Measurements from ENCODE around the gene KLHL29. TPM values are rescaled to one million over a fixed set of nuclear protein-coding genes. Genes with fewer than 3 reads are reported as not detected.

Gene KLHL29
- total RNA-seq, 2 donors from 2014 or later = 1.0 to 2.4 TPM

DNA sequence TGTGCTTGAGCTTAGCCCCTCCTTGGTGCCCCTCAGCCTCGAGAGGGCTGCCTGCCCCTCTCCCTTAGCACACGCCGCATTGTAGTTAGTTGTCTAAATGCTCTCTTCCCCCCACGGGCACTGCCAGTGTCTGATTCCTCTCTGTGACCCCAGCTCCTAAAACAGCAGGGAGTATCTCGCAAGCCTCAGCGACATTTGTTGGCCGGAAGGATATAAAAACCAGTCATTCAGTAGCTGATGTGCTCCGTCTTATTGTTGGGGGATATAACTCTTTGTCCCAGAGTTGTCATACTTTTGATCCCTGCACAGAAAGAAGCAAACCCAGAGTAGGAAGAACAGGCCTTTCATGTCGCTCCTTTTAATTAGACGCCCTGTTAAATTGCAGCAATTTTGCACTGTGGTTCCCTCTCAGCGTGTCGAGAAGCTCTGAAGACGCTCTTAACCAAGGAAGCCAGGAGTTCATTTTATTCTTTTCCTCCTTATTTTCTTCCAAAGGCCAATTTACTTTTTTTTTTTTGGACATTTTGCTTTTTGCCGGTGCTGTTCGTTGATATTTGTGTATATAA lies 201.8 kb downstream of the KLHL29 start:
- Histone ChIP-seq H3K27ac (ENCODE audit: low read depth, low read length) (peak overlapping the region; percentile 75), H3K27me3 (ENCODE audit: control insufficient read depth, insufficient read depth, low read length, poor library complexity, severe bottlenecking) (no peaks in the 10 kb centered on the region), H3K9ac (ENCODE audit: extremely low read depth, low read length, poor library complexity, severe bottlenecking) (no peak overlapping the region), H3K4me1 (ENCODE audit: control insufficient read depth, insufficient read depth, low read length) (no peaks in the 10 kb centered on the region), H3K4me3 (ENCODE audit: low read length) (no peak overlapping the region), H3K9me3 (ENCODE audit: control insufficient read depth, low read length) (no peaks in the 10 kb centered on the region), H3K36me3 (ENCODE audit: control insufficient read depth, insufficient read depth, low read length) (no peaks in the 10 kb centered on the region)
- Mint-ChIP-seq H3K4me3 (no peak overlapping the region), H3K9me3 (no peaks in the 10 kb centered on the region), H3K27ac (no peak overlapping the region), H3K27me3 (ENCODE audit: insufficient read depth) (no peaks in the 10 kb centered on the region), H3K36me3 (ENCODE audit: low read depth) (no peaks in the 10 kb centered on the region), H3K4me1 (peaks cover 9% of the 10 kb centered on the region)
- TF ChIP-seq, protein P1, sequence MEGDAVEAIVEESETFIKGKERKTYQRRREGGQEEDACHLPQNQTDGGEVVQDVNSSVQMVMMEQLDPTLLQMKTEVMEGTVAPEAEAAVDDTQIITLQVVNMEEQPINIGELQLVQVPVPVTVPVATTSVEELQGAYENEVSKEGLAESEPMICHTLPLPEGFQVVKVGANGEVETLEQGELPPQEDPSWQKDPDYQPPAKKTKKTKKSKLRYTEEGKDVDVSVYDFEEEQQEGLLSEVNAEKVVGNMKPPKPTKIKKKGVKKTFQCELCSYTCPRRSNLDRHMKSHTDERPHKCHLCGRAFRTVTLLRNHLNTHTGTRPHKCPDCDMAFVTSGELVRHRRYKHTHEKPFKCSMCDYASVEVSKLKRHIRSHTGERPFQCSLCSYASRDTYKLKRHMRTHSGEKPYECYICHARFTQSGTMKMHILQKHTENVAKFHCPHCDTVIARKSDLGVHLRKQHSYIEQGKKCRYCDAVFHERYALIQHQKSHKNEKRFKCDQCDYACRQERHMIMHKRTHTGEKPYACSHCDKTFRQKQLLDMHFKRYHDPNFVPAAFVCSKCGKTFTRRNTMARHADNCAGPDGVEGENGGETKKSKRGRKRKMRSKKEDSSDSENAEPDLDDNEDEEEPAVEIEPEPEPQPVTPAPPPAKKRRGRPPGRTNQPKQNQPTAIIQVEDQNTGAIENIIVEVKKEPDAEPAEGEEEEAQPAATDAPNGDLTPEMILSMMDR (conservative IDR thresholded peaks at IDR 0.05) = no peak
- 80 to 87% methylated on average over 10 to 15 of the region's 15 CpGs for WGBS, 2 experiments (ENCODE audit: insufficient coverage in 1 of 2, insufficient read length in 1 of 2)
- no peak for DNase-seq

DNA sequence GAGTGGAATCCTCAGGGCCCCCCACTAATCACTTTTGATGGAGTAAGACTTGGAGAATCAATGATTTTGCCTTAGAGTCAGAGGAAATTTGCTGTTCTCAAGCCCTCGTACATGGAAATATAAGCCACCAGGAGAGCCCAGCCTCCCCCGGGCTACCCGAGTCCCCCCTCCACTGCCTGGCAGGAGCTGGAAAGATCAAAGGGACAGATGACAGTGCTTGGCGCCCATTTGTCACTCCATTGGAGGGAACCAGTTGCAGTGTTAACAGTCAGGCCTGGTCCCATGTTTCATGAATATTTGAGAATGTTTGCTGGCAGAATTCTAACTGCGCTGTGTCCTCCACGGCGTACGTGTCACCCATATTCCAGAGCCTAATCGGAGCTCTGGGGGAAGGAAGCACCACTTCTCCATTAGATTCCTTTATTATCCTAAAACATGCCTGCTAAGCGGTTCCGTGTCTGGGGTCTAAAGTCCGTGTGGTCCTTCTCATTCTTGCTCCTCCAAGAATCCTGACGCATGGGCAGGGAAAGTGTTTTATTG lies 202.4 kb downstream of the KLHL29 start:
- Histone ChIP-seq H3K27me3 (ENCODE audit: control insufficient read depth, insufficient read depth, low read length, poor library complexity, severe bottlenecking) (no peaks in the 10 kb centered on the region), H3K9me3 (ENCODE audit: control insufficient read depth, low read length) (no peaks in the 10 kb centered on the region), H3K4me3 (ENCODE audit: low read length) (no peak overlapping the region), H3K36me3 (ENCODE audit: control insufficient read depth, insufficient read depth, low read length) (no peaks in the 10 kb centered on the region), H3K9ac (ENCODE audit: extremely low read depth, low read length, poor library complexity, severe bottlenecking) (no peak overlapping the region), H3K4me1 (ENCODE audit: control insufficient read depth, insufficient read depth, low read length) (no peaks in the 10 kb centered on the region), H3K27ac (ENCODE audit: low read depth, low read length) (peak overlapping the region; percentile 29)
- Mint-ChIP-seq H3K27me3 (ENCODE audit: insufficient read depth) (no peaks in the 10 kb centered on the region), H3K4me1 (peaks cover 9% of the 10 kb centered on the region), H3K9me3 (no peaks in the 10 kb centered on the region), H3K27ac (no peak overlapping the region), H3K4me3 (no peak overlapping the region), H3K36me3 (ENCODE audit: low read depth) (no peaks in the 10 kb centered on the region)
- WGBS, 2 experiments (ENCODE audit: insufficient coverage in 1 of 2, insufficient read length in 1 of 2) = 81 to 86% methylated on average over 9 to 13 of the region's 13 CpGs
- TF ChIP-seq, protein P1 (conservative IDR thresholded peaks at IDR 0.05) = no peak
- DNase-seq = peak; percentile 76

DNA sequence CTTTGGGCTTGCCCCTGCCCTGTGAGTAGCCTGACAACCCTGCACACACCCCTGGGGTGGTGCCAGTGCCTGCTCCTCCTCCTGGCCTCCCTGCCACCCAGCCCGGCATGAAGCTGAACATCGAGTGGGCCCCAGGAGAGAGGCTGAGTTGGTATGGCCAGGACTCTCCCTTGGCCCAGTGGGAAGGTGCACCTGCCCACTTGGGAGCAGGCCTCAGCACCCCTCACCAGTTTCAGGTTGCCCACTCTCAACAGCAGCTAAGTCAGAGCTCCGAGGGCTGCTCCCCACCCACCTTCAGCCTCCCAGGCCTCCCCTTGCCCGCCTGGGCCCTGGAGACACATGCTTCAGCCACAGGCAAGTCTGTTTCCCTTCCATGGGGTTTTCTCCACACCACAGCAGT lies 203.1 kb downstream of the KLHL29 start:
- Mint-ChIP-seq H3K36me3 (ENCODE audit: low read depth) (no peaks in the 10 kb centered on the region), H3K27ac (no peak overlapping the region), H3K4me3 (no peak overlapping the region), H3K27me3 (ENCODE audit: insufficient read depth) (no peaks in the 10 kb centered on the region), H3K9me3 (no peaks in the 10 kb centered on the region), H3K4me1 (peaks cover 9% of the 10 kb centered on the region)
- WGBS, 2 experiments (ENCODE audit: insufficient coverage in 1 of 2, insufficient read length in 1 of 2) = 90% methylated on average over 2 to 4 of the region's 4 CpGs
- Histone ChIP-seq H3K27me3 (ENCODE audit: control insufficient read depth, insufficient read depth, low read length, poor library complexity, severe bottlenecking) (no peaks in the 10 kb centered on the region), H3K9ac (ENCODE audit: extremely low read depth, low read length, poor library complexity, severe bottlenecking) (no peak overlapping the region), H3K27ac (ENCODE audit: low read depth, low read length) (peak overlapping the region; percentile 32), H3K4me1 (ENCODE audit: control insufficient read depth, insufficient read depth, low read length) (no peaks in the 10 kb centered on the region), H3K4me3 (ENCODE audit: low read length) (no peak overlapping the region), H3K9me3 (ENCODE audit: control insufficient read depth, low read length) (no peaks in the 10 kb centered on the region), H3K36me3 (ENCODE audit: control insufficient read depth, insufficient read depth, low read length) (no peaks in the 10 kb centered on the region)
- TF ChIP-seq, protein P1 (conservative IDR thresholded peaks at IDR 0.05) = no peak
- DNase-seq = no peak

All from endodermal cell (in vitro differentiated cells).